Nephron progenitor cell (in vitro differentiated cells): ENCODE measurements around the gene SNRK.

ENCODE experiments used
- DNase-seq: peaks from one replicate; pipeline ENCODE4 v3.0.0; 2021
- H3K27ac Mint-ChIP-seq: 2 replicates; pipeline ENCODE4 v1.8.0; 2021; ENCODE audit warnings: mild to moderate bottlenecking, moderate library complexity, mixed read lengths
- H3K27me3 Mint-ChIP-seq: 2 replicates; pipeline ENCODE4 v1.8.0; 2021; ENCODE audit warnings: mild to moderate bottlenecking, low read depth, mixed read lengths; ENCODE audit not compliant: poor library complexity
- H3K36me3 Mint-ChIP-seq: 2 replicates; pipeline ENCODE4 v1.8.0; 2021; ENCODE audit warnings: low read depth, mixed read lengths
- H3K4me1 Mint-ChIP-seq: 2 replicates; pipeline ENCODE4 v1.8.0; 2021; ENCODE audit warnings: mixed read lengths
- H3K4me3 Mint-ChIP-seq: 2 replicates; pipeline ENCODE4 v1.8.0; 2021; ENCODE audit warnings: mild to moderate bottlenecking, moderate library complexity, mixed read lengths
- H3K9me3 Mint-ChIP-seq: 2 replicates; pipeline ENCODE4 v1.8.0; 2021; ENCODE audit warnings: mild to moderate bottlenecking, moderate library complexity, mixed read lengths
- CTCF ChIP-seq: fragments of 200-600 bp; sonication (generic); IDR thresholded peaks from 2 replicates; pipeline ENCODE4 v1.5.0; 2021; ENCODE audit warnings: antibody characterized with exemption

Gene SNRK

GRCh38 chr3:43372007-43372740, 85.8 kb downstream of the SNRK start:
- Mint-ChIP-seq H3K27ac (peak overlapping the region; percentile 36), H3K4me3 (peak overlapping the region; percentile 15), H3K36me3 (no peaks in the 10 kb centered on the region)

GRCh38 chr3:43372809-43373559, 86.6 kb downstream of the SNRK start:
- DNase-seq, result peak; percentile 25
- peak overlapping the region; percentile 5 for H3K4me3 Mint-ChIP-seq

More at GRCh38 chr3:43372007-43372740, 85.8 kb downstream of the SNRK start:
- H3K9me3 Mint-ChIP-seq, result no peaks in the 10 kb centered on the region
- no peak for TF ChIP-seq CTCF
- H3K27me3 Mint-ChIP-seq, result peaks cover 7% of the 10 kb centered on the region
- DNase-seq, result no peak
- peaks cover 44% of the 10 kb centered on the region for H3K4me1 Mint-ChIP-seq

GRCh38 chr3:43373560-43373928, 87.2 kb downstream of the SNRK start:
- Mint-ChIP-seq H3K27ac (peak overlapping the region; percentile 36), H3K4me3 (peak overlapping the region; percentile 5), H3K4me1 (peaks cover 46% of the 10 kb centered on the region), H3K36me3 (no peaks in the 10 kb centered on the region), H3K9me3 (no peaks in the 10 kb centered on the region), H3K27me3 (peaks cover 7% of the 10 kb centered on the region)
- no peak for TF ChIP-seq CTCF
- DNase-seq, result no peak

More at GRCh38 chr3:43372809-43373559, 86.6 kb downstream of the SNRK start:
- Mint-ChIP-seq H3K27me3 (peaks cover 7% of the 10 kb centered on the region), H3K9me3 (no peaks in the 10 kb centered on the region), H3K27ac (peak overlapping the region; percentile 36), H3K36me3 (no peaks in the 10 kb centered on the region), H3K4me1 (peaks cover 44% of the 10 kb centered on the region)
- TF ChIP-seq CTCF, result no peak

- peak; percentile 66 for TF ChIP-seq CTCF
- Mint-ChIP-seq H3K27ac (no peak overlapping the region), H3K27me3 (no peaks in the 10 kb centered on the region), H3K36me3 (peaks cover 16% of the 10 kb centered on the region), H3K4me3 (no peak overlapping the region), H3K9me3 (peaks cover 25% of the 10 kb centered on the region), H3K4me1 (peaks cover 16% of the 10 kb centered on the region)
- peak; percentile 38 for DNase-seq
Measured at GRCh38 chr3:43378066-43378935, 92.0 kb downstream of the SNRK start.

- Mint-ChIP-seq H3K4me1 (peaks cover 6% of the 10 kb centered on the region), H3K4me3 (no peak overlapping the region), H3K27me3 (no peaks in the 10 kb centered on the region), H3K9me3 (peaks cover 32% of the 10 kb centered on the region), H3K27ac (no peak overlapping the region), H3K36me3 (peaks cover 18% of the 10 kb centered on the region)
- TF ChIP-seq CTCF, result no peak
- DNase-seq, result no peak
Measured at GRCh38 chr3:43379343-43379742, 93.0 kb downstream of the SNRK start.
